ENCODE data around the gene HOXC5. TPM values are rescaled to one million over a fixed set of nuclear protein-coding genes. Genes with fewer than 3 reads are reported as not detected.

Gene HOXC5
- total RNA-seq, 1 donor from 2014 or later: 2.7 TPM

DNA sequence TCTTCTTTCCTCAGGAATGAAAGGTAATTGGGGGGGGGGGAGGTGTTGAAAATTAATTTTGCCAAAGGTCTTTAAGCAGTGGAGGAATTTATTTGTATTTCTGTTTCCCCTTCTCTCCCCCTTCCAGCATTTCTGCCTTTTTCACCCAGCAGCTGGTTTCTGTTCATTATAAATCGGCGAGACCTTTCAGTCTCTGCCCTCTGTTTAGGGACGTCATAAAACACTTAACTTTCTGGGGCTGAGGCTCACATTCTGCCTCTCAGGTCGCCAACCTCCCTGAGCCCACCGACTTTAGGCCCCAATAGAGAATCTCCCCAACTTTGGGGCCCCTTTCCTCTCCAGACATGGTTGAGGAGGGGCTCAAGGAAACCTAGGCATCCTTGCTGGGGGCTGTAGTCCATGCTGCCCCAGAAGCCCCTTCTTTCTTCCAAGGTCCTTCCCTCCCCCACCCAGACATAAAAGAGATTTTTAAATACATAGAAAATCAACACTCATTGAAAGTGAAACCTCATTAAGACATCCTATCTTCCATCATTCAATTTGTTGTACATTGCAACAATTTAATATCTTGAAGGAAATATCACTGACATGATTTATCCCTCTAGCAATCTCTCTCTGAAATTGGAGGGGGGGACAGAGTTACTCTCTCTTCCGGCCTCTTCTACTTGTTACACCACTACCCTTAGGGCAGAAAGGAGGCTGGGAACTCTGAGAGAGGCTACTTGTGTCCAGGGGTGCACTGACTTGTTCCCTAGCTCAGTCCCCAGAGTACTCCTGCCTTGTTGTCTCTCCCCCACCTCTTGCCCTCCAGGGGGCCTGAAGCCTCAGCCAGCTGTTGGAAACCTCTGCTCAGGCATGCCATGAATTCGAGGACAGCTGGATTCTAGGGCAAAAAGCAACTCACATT is 7.1 kb upstream of the HOXC5 start:
- TF ChIP-seq, protein P1, sequence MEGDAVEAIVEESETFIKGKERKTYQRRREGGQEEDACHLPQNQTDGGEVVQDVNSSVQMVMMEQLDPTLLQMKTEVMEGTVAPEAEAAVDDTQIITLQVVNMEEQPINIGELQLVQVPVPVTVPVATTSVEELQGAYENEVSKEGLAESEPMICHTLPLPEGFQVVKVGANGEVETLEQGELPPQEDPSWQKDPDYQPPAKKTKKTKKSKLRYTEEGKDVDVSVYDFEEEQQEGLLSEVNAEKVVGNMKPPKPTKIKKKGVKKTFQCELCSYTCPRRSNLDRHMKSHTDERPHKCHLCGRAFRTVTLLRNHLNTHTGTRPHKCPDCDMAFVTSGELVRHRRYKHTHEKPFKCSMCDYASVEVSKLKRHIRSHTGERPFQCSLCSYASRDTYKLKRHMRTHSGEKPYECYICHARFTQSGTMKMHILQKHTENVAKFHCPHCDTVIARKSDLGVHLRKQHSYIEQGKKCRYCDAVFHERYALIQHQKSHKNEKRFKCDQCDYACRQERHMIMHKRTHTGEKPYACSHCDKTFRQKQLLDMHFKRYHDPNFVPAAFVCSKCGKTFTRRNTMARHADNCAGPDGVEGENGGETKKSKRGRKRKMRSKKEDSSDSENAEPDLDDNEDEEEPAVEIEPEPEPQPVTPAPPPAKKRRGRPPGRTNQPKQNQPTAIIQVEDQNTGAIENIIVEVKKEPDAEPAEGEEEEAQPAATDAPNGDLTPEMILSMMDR (IDR thresholded peaks at IDR 0.05; ENCODE audit: unreplicated experiment): no peak
- DNase-seq (ENCODE audit: low spot score, unreplicated experiment): no peak
- Mint-ChIP-seq H3K27me3 (peaks cover 95% of the 10 kb centered on the region), H3K27ac (no peak overlapping the region), H3K4me3 (ENCODE audit: low read depth) (no peak overlapping the region), H3K9me3 (ENCODE audit: low read depth) (no peaks in the 10 kb centered on the region), H3K36me3 (ENCODE audit: insufficient read depth) (no peaks in the 10 kb centered on the region), H3K4me1 (ENCODE audit: low read depth) (peaks cover 9% of the 10 kb centered on the region)

DNA sequence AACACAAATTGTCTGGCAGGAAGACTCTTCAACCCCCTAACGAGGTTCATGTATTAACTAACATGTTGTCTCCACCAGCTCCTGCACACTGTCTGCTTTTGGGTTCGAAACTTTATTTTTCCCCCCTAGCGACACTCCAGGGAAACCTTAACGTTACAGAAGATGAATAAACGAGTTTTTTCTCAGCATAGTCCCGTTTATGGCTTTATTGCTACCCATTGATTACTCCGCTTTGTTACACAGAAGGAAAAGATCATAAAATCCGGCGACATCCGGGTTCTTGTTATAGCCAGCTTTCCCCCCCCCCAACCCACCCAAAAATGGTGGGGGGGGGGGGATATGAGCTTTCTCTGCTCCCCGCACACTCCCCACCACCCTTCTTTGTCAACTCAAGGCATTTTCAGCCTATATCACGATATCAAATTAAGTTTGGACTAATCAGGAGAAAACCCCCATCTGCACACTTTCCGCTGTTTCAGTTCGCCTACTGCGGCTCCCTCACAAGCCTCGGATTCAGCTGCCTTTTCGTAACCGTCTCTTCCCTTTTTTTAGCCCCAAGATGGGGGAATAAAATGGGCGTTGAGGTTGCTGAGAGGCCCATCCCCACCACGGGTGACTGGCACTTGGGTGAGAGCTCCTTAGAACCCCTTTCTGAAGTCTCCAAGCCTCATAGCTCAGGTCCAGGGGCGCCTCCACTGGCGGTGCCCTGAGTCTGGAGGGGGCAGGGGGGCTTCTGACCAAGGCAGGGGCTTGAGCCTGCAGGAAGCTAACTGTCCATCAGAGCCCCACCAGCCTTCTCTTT is 6.0 kb upstream of the HOXC5 start:
- no peaks in the 10 kb centered on the region for H3K36me3 Mint-ChIP-seq (ENCODE audit: insufficient read depth)
- peaks cover 12% of the 10 kb centered on the region for H3K4me1 Mint-ChIP-seq (ENCODE audit: low read depth)
- no peak overlapping the region for H3K4me3 Mint-ChIP-seq (ENCODE audit: low read depth)
- H3K27me3 Mint-ChIP-seq: peaks cover 95% of the 10 kb centered on the region
- peak overlapping the region; percentile 71 for H3K27ac Mint-ChIP-seq
- TF ChIP-seq, protein P1 (IDR thresholded peaks at IDR 0.05; ENCODE audit: unreplicated experiment): no peak
- no peak for DNase-seq (ENCODE audit: low spot score, unreplicated experiment)
- no peaks in the 10 kb centered on the region for H3K9me3 Mint-ChIP-seq (ENCODE audit: low read depth)

DNA sequence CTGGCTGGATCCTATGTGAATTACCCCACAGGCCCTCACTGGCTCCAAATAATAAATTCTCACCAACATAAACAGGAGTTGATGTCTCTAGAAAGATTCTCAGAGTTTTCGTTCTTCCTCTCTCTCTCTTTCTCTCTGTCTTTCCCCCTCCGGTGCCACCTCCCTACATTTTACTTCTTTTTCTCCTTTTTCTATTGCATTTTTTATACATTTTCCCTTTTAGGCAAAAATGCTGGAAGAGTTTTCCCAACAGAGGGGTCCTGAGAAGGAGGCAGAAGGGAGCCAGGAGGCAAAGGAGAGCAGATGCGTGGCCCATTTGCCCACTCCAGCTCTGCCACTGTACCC is 5.4 kb upstream of the HOXC5 start:
- Mint-ChIP-seq H3K27ac (no peak overlapping the region), H3K9me3 (ENCODE audit: low read depth) (no peaks in the 10 kb centered on the region), H3K4me3 (ENCODE audit: low read depth) (no peak overlapping the region), H3K27me3 (peaks cover 95% of the 10 kb centered on the region), H3K36me3 (ENCODE audit: insufficient read depth) (no peaks in the 10 kb centered on the region), H3K4me1 (ENCODE audit: low read depth) (peaks cover 12% of the 10 kb centered on the region)
- TF ChIP-seq, protein P1 (IDR thresholded peaks at IDR 0.05; ENCODE audit: unreplicated experiment): no peak
- no peak for DNase-seq (ENCODE audit: low spot score, unreplicated experiment)

DNA sequence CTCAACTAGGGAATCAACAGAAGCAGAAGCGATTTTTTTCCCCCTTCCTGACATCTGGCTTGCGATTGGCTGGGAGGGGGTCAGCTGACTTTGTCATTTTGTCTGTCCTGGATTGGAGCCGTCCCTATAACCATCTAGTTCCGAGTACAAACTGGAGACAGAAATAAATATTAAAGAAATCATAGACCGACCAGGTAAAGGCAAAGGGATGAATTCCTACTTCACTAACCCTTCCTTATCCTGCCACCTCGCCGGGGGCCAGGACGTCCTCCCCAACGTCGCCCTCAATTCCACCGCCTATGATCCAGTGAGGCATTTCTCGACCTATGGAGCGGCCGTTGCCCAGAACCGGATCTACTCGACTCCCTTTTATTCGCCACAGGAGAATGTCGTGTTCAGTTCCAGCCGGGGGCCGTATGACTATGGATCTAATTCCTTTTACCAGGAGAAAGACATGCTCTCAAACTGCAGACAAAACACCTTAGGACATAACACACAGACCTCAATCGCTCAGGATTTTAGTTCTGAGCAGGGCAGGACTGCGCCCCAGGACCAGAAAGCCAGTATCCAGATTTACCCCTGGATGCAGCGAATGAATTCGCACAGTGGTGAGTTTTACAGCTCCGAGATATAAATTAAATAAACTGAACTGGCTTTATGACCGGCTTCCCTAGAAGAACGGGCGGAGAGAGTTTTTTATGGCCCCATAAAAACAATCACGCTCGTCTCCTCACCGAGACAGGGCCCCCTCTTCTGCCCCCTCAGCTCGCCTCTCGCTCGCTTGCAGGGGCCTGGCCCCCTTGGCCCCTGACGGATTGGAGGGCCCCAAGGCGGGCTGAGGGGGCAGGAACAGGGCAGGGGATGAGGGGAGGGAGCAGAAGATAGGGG is 4.3 kb upstream of the HOXC5 start, which contains the start of gene HOXC6:
Gene HOXC6, plus strand, starts transcription at position 127 of the 888 bp plus-strand sequence. Its CDS starts 82 bp downstream, at position 209.
- Mint-ChIP-seq H3K9me3 (ENCODE audit: low read depth) (no peaks in the 10 kb centered on the region), H3K4me1 (ENCODE audit: low read depth) (peaks cover 16% of the 10 kb centered on the region), H3K4me3 (ENCODE audit: low read depth) (no peak within 1 kb of the TSS), H3K36me3 (ENCODE audit: insufficient read depth) (no peaks in the 10 kb centered on the region), H3K27me3 (peaks cover 90% of the 10 kb centered on the region), H3K27ac (peak within 1 kb of the TSS; percentile 69)
- no peak for DNase-seq (ENCODE audit: low spot score, unreplicated experiment)
- TF ChIP-seq, protein P1 (IDR thresholded peaks at IDR 0.05; ENCODE audit: unreplicated experiment): no peak
